ENCODE measurements around the gene SNRPA.
"Not testable (repeated sequence)": the region's sequence is repeated elsewhere in the genome, so short reads cannot be mapped to it uniquely, and the experiment has no call there.

The SNRPA gene

DNA sequence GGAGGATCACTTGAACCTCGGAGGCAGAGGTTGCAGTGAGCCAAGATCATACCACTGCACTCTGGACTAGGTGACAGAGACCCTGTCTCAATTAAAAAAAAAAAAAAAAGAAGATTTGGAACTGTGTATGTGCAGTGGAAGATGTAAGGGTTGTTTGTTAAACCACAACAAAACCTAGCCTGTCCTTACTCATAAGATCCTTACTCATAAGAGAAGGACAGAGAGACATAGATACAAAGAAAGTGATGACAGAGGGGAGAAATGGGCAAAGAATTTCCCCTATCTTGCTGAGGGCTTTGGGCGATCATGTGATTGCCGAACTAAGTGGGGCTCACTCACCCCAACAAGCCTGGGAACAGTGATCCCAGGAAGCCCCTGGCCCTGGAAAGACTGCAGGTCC is 26.1 kb upstream of the SNRPA start:
- POLR2A ChIA-PET: interaction anchor here (0.7 to 3.4 kb wide), 4 partner anchors 8 to 328 kb away, joined by 3 to 16 read pairs (median 4); partner anchors contain the start of genes ACTMAP, COQ8B, ITPKC and RAB4B
- TF ChIP-seq ZNF626 (tag by site-specific recombination; IDR thresholded peaks at IDR 0.05) (no peak), IKZF3 (tag by site-specific recombination; IDR thresholded peaks at IDR 0.05) (no peak), ZNF544 (tag by site-specific recombination; IDR thresholded peaks at IDR 0.05) (no peak), ZNF16 (tag by site-specific recombination; IDR thresholded peaks at IDR 0.05; ENCODE audit: low read depth) (no peak), MEIS1 (CRISPR knock-in tag; IDR thresholded peaks at IDR 0.05; ENCODE audit: borderline replicate concordance) (no peak), RBAK (tag by site-specific recombination; IDR thresholded peaks at IDR 0.05) (no peak), ZNF311 (tag by site-specific recombination; IDR thresholded peaks at IDR 0.05; ENCODE audit: borderline replicate concordance) (no peak), ZBTB49 (tag by site-specific recombination; IDR thresholded peaks at IDR 0.05; ENCODE audit: low read depth) (no peak), ZNF223 (tag by site-specific recombination; IDR thresholded peaks at IDR 0.05) (no peak), ZNF548 (tag by site-specific recombination; IDR thresholded peaks at IDR 0.05) (no peak)
- CTCF ChIA-PET: interaction anchor here (0.6 kb wide), 1 partner anchor 250 kb away, joined by 5 read pairs; no protein-coding TSS in a partner anchor

GRCh38 chr19:40726279-40726678 is 24.7 kb upstream of the SNRPA start:
- no peaks in the 10 kb centered on the region for H3K4me1 ChIP-seq (ENCODE audit: control insufficient read depth, insufficient read depth, low read length)
- POLR2A ChIA-PET: interaction anchor here (0.6 to 3.4 kb wide), 3 partner anchors 9 to 13 kb away, joined by 3 to 16 read pairs (median 4); partner anchors contain the start of genes COQ8B and ITPKC
- H3K4me3 ChIP-seq (ENCODE audit: low read depth, low read length): no peak overlapping the region
- H3K27ac ChIP-seq (ENCODE audit: extremely low read depth, low read depth, low read length): no peak overlapping the region
- H3K9me3 ChIP-seq (ENCODE audit: control insufficient read depth, insufficient read depth, low read depth, low read length): no peaks in the 10 kb centered on the region; the same call in 1 of the 2 replicates
- peaks cover 73 to 93% of the 10 kb centered on the region in 2 experiments for H3K36me3 ChIP-seq (ENCODE audit: control insufficient read depth in 2 of 2, insufficient read depth in 1 of 2, low read length in 2 of 2)
- TF ChIP-seq ZNF169 (tag by site-specific recombination; IDR thresholded peaks at IDR 0.05): no peak
- no peak for TF ChIP-seq SP3 (tag by site-specific recombination; IDR thresholded peaks at IDR 0.05)
- TF ChIP-seq ZNF585B (tag by site-specific recombination; IDR thresholded peaks at IDR 0.05): peak; percentile 24; the same call in 1 of the 2 replicates
- CTCF ChIA-PET: interaction anchor here (0.6 kb wide), 2 partner anchors 8 to 307 kb away, joined by 3 to 6 read pairs; no protein-coding TSS in a partner anchor

More for the DNA sequence above, 26.1 kb upstream of the SNRPA start:
- H3K36me3 ChIP-seq (ENCODE audit: control insufficient read depth in 2 of 2, insufficient read depth in 1 of 2, low read length in 2 of 2): peaks cover 67 to 95% of the 10 kb centered on the region in 2 experiments
- peak overlapping the region; percentile 30; the same call in 1 of the 2 replicates for H3K27ac ChIP-seq (ENCODE audit: extremely low read depth, low read depth, low read length)
- no peak overlapping the region for H3K4me3 ChIP-seq (ENCODE audit: low read depth, low read length)
- H3K9me3 ChIP-seq (ENCODE audit: control insufficient read depth, insufficient read depth, low read depth, low read length): no peaks in the 10 kb centered on the region; the same call in 1 of the 2 replicates
- no peaks in the 10 kb centered on the region; the same call in 1 of the 2 replicates for H3K4me1 ChIP-seq (ENCODE audit: control insufficient read depth, insufficient read depth, low read length)

- POLR2A ChIA-PET: interaction anchor here (1.7 kb wide), 2 partner anchors 20 to 49 kb away, joined by 4 to 7 read pairs; partner anchors contain the start of genes ACTMAP and SNRPA
- peak; percentile 95 for TF ChIP-seq GLIS1 (tag by site-specific recombination; IDR thresholded peaks at IDR 0.05)
- CTCF ChIA-PET: interaction anchor here (1.5 kb wide), 1 partner anchor 14 kb away, joined by 7 read pairs; no protein-coding TSS in a partner anchor
- peaks cover 81 to 97% of the 10 kb centered on the region in 2 experiments for H3K36me3 ChIP-seq (ENCODE audit: control insufficient read depth in 2 of 2, insufficient read depth in 1 of 2, low read length in 2 of 2)
- not testable (repeated sequence) for H3K4me3 ChIP-seq (ENCODE audit: low read depth, low read length); H3K4me1 ChIP-seq (ENCODE audit: control insufficient read depth, insufficient read depth, low read length); H3K27ac ChIP-seq (ENCODE audit: extremely low read depth, low read depth, low read length); H3K9me3 ChIP-seq (ENCODE audit: control insufficient read depth, insufficient read depth, low read depth, low read length)
These were observed 20.9 kb upstream of the SNRPA start for GRCh38 chr19:40730065-40730464.

GRCh38 chr19:40732304-40732703 is 18.7 kb upstream of the SNRPA start:
- H3K36me3 ChIP-seq (ENCODE audit: control insufficient read depth in 2 of 2, insufficient read depth in 1 of 2, low read length in 2 of 2): peaks cover 87 to 96% of the 10 kb centered on the region in 2 experiments
- H3K4me1 ChIP-seq (ENCODE audit: control insufficient read depth, insufficient read depth, low read length); H3K4me3 ChIP-seq (ENCODE audit: low read depth, low read length); H3K27ac ChIP-seq (ENCODE audit: extremely low read depth, low read depth, low read length); POLR2A ChIA-PET; H3K9me3 ChIP-seq (ENCODE audit: control insufficient read depth, insufficient read depth, low read depth, low read length): not testable (repeated sequence)
- CTCF ChIA-PET: interaction anchor here (0.6 kb wide), 1 partner anchor 74 kb away, joined by 3 read pairs; no protein-coding TSS in a partner anchor
- peak; percentile 53; the same call in 1 of the 2 replicates for TF ChIP-seq ZNF362 (tag by site-specific recombination; IDR thresholded peaks at IDR 0.05)
